ENCODE data around the gene QSOX1. TPM values are rescaled to one million over a fixed set of nuclear protein-coding genes. Genes with fewer than 3 reads are reported as not detected.

Gene QSOX1
- total RNA-seq, 1 donor from 2014 or later = 221 TPM

DNA sequence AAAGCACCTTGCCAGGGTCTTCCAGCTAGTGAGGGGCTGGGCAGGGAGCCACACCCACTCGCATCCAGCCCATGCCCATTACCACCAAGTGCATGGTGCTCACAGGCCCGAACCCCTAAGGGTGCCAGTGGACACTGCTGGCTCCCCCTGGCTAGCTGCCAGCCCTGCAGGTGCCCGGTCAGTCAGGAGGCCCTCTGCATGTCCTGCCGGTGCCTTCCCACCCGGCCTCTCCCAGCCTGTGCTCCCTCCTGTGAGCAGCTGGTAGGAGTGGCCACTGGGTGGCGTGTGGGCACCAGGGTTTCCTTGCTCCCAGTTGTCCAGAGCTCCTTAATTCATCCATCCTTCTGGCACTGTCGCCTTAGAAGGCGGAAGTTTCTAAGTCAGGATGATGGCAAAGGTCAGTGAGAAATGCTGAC lies 33.4 kb downstream of the QSOX1 start:
- no peaks in the 10 kb centered on the region for H3K27me3 Mint-ChIP-seq
- no peak overlapping the region for H3K4me3 Mint-ChIP-seq (ENCODE audit: low read depth)
- H3K9me3 Mint-ChIP-seq (ENCODE audit: low read depth) = no peaks in the 10 kb centered on the region
- peak; percentile 57 for DNase-seq (ENCODE audit: low spot score, unreplicated experiment)
- TF ChIP-seq, protein P1, sequence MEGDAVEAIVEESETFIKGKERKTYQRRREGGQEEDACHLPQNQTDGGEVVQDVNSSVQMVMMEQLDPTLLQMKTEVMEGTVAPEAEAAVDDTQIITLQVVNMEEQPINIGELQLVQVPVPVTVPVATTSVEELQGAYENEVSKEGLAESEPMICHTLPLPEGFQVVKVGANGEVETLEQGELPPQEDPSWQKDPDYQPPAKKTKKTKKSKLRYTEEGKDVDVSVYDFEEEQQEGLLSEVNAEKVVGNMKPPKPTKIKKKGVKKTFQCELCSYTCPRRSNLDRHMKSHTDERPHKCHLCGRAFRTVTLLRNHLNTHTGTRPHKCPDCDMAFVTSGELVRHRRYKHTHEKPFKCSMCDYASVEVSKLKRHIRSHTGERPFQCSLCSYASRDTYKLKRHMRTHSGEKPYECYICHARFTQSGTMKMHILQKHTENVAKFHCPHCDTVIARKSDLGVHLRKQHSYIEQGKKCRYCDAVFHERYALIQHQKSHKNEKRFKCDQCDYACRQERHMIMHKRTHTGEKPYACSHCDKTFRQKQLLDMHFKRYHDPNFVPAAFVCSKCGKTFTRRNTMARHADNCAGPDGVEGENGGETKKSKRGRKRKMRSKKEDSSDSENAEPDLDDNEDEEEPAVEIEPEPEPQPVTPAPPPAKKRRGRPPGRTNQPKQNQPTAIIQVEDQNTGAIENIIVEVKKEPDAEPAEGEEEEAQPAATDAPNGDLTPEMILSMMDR (IDR thresholded peaks at IDR 0.05; ENCODE audit: unreplicated experiment) = peak; percentile 86
- H3K4me1 Mint-ChIP-seq (ENCODE audit: low read depth) = peaks cover 3% of the 10 kb centered on the region
- no peak overlapping the region for H3K27ac Mint-ChIP-seq
- H3K36me3 Mint-ChIP-seq (ENCODE audit: insufficient read depth) = peaks cover 28% of the 10 kb centered on the region

DNA sequence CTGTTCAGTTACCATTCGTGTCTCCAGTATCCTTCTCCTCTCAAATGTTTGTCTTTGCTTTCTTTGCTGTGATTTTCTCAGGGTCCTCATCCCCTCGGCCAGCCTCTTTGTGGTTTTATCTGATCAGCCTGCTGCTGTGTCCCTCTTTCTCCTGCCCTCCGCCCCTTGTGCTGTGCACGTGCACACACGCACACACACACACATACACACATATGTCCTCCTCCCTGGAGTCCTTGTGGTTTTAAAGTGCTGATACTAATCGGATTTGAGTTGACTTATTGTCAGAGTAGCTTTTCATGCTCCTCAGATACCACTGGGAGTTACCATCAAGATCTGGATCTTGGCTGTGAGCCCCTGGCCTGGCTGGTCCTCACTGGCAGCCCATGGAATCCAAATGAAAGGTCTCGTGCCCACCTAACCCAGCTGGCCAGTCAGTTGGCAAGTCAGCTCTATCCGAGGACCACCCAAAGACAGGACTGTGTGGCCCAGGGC lies 34.1 kb downstream of the QSOX1 start:
- Mint-ChIP-seq H3K36me3 (ENCODE audit: insufficient read depth) (peaks cover 28% of the 10 kb centered on the region), H3K9me3 (ENCODE audit: low read depth) (no peaks in the 10 kb centered on the region), H3K4me1 (ENCODE audit: low read depth) (peaks cover 4% of the 10 kb centered on the region), H3K27ac (no peak overlapping the region), H3K27me3 (no peaks in the 10 kb centered on the region), H3K4me3 (ENCODE audit: low read depth) (no peak overlapping the region)
- TF ChIP-seq, protein P1 (IDR thresholded peaks at IDR 0.05; ENCODE audit: unreplicated experiment) = no peak
- no peak for DNase-seq (ENCODE audit: low spot score, unreplicated experiment)

DNA sequence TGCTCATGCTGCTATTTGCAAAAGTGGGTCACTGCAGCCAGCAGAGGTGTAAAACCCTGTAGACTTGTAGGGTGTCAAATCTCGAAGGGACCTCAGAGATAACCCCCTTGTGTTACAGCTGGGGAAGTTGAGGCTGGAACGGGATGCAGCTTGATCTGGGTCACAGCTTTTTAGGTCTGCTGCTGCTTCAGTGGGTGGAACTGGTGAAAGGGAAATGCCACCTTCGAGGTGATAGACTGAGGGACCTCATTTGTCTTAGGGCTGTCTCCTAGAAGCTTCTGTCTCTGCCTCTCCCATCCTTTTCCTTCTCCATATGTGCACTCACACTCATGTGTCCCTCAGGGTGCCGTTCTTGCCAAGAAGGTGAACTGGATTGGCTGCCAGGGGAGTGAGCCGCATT lies 35.4 kb downstream of the QSOX1 start:
- DNase-seq (ENCODE audit: low spot score, unreplicated experiment) = no peak
- Mint-ChIP-seq H3K36me3 (ENCODE audit: insufficient read depth) (peaks cover 20% of the 10 kb centered on the region), H3K27ac (no peak overlapping the region), H3K9me3 (ENCODE audit: low read depth) (no peaks in the 10 kb centered on the region), H3K4me3 (ENCODE audit: low read depth) (no peak overlapping the region), H3K27me3 (no peaks in the 10 kb centered on the region), H3K4me1 (ENCODE audit: low read depth) (peaks cover 4% of the 10 kb centered on the region)
- TF ChIP-seq, protein P1 (IDR thresholded peaks at IDR 0.05; ENCODE audit: unreplicated experiment) = no peak

DNA sequence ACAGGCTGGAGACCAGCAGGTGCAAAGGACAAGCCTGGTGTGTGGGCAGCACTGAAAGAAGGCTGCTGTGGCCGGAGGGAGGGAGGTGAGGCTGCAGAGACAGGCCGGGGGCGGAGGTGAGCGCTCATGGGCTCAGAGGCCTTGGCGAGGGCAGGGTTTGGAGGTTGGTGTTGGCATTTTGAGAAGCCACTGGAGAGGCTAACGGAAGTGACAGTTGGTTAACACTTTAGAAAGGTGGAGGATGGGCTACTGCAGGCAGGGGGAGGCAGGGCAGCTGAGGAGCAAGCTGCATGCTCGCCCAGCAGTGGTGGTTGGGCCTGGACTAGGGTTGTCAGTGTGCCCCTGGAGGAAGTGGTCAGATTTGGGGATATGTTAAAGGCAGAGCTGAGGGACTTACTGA lies 37.5 kb downstream of the QSOX1 start:
- TF ChIP-seq, protein P1 (IDR thresholded peaks at IDR 0.05; ENCODE audit: unreplicated experiment) = no peak
- DNase-seq (ENCODE audit: low spot score, unreplicated experiment) = no peak
- Mint-ChIP-seq H3K9me3 (ENCODE audit: low read depth) (no peaks in the 10 kb centered on the region), H3K27ac (no peak overlapping the region), H3K36me3 (ENCODE audit: insufficient read depth) (peaks cover 20% of the 10 kb centered on the region), H3K27me3 (no peaks in the 10 kb centered on the region), H3K4me1 (ENCODE audit: low read depth) (peaks cover 4% of the 10 kb centered on the region), H3K4me3 (ENCODE audit: low read depth) (no peak overlapping the region)

DNA sequence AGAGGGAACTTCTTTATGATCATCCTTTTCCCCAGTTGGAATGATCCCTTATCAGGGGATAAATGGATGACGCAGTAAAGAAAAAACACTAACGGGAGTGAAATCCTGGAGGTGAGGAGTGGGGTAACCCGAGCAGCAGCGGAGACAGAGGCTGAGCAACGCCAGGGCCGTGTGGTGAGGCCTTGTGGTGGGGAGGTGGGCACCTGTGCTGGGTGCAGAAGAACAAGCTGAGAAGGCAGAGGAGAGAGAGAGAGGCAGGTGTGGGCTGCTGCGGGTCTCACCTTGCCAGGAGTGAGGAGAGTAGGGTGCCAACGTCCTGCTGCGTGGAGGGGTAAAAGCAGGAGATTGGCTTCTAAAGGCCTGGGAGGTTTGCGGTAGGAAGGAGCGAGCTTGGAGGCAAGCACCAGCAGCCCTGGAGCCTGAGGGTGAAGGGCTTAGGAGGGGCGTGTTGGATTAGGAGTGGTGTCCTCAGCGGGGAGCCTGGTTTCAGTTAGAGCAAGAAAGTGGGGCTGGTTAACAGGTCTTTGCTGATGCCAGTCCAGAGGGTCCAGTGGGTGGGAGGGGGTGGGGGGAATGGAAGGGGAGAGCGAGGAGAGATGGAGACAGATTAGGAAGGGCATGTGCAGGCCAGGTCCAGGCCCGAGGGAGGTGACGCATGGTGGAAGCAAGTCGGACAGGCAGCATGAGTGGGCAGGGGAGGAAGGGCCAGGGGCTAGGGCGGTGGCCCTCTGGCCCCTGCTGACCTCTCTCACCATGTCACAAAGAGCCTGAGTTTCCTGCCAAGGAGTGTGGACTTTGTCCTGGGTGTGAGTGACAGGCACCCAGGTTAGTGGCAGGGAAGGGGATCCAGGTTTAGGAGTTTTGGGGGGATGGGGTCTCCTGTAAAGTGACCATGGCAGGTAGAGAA lies 38.7 kb downstream of the QSOX1 start:
- TF ChIP-seq, protein P1 (IDR thresholded peaks at IDR 0.05; ENCODE audit: unreplicated experiment) = no peak
- Mint-ChIP-seq H3K27ac (no peak overlapping the region), H3K36me3 (ENCODE audit: insufficient read depth) (peaks cover 20% of the 10 kb centered on the region)

More for the DNA sequence above, 38.7 kb downstream of the QSOX1 start:
- no peaks in the 10 kb centered on the region for H3K9me3 Mint-ChIP-seq (ENCODE audit: low read depth)
- no peak for DNase-seq (ENCODE audit: low spot score, unreplicated experiment)
- H3K4me1 Mint-ChIP-seq (ENCODE audit: low read depth) = peaks cover 4% of the 10 kb centered on the region
- H3K27me3 Mint-ChIP-seq = no peaks in the 10 kb centered on the region
- no peak overlapping the region for H3K4me3 Mint-ChIP-seq (ENCODE audit: low read depth)
